ENCODE results near the gene FHL2.
A peak's percentile ranks its signal among the peaks of the same experiment; 100 is the strongest.

The FHL2 gene

DNA sequence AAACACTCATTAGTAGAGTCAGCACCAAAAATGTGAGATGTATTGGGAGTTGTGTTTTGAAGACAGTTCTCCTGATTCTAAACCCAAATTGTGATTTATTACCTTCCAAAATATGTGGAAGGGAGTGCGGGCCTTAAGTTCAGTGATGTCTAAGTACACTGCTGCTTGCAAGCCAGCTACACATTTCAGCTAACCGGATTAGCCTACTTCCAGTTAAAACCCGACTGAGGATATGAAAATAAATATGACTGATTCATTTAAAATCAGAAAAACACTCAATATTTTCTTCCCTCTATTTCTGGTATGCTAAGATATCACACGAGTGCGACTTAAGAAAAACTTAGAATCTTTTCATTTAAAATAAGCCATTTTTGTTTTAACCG lies 907 bp downstream of the FHL2 start:
- DNase-seq (ENCODE audit: low spot score) (no peak), FAIRE-seq (no peak)

GRCh38 chr2:105397025-105397722 lies 1.7 kb downstream of the FHL2 start:
- DNase-seq (ENCODE audit: low spot score) = peak; percentile 52
- no peak for FAIRE-seq

DNA sequence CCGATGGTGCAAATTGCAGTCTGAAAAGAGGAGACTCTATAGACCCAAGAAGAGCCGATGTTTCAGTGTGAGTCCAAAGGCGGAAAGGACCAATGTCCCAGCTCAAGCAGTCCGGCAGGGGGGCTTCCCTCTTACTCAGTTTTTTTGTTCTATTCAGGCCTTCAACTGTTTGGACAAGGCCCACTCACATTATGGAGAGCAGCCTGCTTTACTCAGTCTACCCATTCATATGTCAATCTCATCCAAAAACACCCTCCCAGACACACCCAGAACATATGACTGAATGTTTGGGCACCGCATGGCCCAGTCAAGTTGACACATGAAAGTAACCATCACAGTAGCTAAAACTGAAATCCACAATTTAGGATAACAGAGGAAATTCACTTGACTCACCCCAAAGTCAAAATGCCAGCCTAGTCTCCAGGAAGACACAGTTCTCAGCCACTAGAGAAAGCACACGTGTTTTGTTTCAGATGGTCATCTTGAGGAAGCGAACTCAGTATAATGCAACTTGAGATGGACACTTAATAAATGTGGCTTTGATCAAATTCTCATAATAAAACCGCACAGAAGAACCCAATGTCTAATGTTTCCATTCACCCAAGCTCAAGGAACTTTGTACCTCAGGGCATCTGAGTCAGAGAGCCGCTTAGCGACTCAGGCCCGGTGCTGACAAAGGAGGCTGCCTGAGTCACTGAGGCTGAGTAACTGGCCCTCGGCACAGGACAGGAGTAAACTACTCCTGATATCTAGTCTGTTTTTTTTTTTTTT lies 2.4 kb downstream of the FHL2 start:
- peak; percentile 17 for FAIRE-seq
- peak; percentile 85 for DNase-seq (ENCODE audit: low spot score)

- no peak for DNase-seq (ENCODE audit: low spot score)
Observed at GRCh38 chr2:105395691-105396090, 3.2 kb downstream of the FHL2 start.

DNA sequence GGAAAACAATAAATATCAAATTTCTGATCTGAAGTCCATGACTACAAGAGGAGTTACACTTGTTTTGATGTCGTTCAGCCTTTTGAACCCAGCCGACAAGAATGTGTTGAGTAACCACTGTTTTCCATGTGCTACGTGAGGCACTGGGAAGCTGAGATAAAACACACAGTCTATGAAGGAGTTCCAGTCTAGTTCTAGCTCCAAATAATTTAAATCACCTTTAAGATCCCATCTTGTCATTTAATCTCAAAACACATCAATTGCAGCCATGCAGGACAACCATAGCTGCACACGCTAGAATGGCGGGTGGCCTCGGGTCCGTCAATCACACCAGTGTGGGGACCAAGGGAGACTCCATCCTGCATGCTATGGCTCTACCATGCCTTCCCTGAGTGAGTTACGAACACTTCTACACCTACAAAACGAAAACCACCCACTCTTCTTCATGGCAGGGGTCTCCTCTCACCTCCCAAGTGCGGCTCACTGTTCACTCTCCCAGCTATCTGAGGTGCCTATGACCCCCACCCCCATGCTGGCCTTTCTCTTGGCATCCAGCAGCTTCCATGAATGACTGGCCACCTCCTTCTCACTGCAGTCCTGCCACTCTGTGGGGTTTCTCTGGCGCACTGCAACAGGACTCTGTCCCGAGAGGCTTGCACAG lies 3.8 kb downstream of the FHL2 start:
- no peak for DNase-seq (ENCODE audit: low spot score)
- no peak for FAIRE-seq

More at GRCh38 chr2:105395691-105396090, 3.2 kb downstream of the FHL2 start:
- no peak for FAIRE-seq

DNA sequence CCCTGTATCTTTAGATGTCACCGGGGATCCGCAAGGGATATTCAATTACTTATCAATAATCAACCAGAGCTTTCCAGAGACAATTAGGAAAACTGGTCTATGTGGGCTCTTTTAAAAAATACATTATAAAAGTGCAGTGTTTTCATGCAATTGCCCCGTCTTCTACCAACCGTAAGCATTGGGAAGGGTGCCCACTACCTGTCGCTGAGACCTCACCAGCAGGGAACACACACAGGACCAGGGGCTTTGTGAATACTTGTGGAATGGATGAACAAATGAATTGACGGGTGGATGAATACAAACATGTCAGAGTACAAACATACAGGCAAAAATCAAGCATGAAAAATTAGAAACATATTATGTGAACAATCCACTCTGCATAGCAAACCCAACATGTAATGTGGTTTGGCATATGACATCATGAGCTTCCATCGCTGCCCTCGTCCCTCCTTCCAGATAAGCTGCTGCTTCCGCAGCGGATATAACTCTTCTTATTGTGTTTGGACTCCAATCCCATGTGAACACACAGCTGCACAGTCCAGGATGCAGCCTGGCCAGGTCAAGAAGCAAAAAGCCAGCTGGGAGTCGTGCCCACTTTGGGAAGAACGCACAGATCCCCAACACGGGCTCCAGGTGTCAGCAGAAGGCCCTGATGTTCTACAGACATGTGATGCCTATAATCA lies 5.3 kb downstream of the FHL2 start:
- FAIRE-seq (no peak), DNase-seq (ENCODE audit: low spot score) (no peak)

GRCh38 chr2:105391763-105392662 lies 6.8 kb downstream of the FHL2 start:
- no peak for FAIRE-seq
- no peak for DNase-seq (ENCODE audit: low spot score)

- FAIRE-seq (no peak), DNase-seq (ENCODE audit: low spot score) (no peak)
Observed at GRCh38 chr2:105391058-105391627, 7.7 kb downstream of the FHL2 start.

DNA sequence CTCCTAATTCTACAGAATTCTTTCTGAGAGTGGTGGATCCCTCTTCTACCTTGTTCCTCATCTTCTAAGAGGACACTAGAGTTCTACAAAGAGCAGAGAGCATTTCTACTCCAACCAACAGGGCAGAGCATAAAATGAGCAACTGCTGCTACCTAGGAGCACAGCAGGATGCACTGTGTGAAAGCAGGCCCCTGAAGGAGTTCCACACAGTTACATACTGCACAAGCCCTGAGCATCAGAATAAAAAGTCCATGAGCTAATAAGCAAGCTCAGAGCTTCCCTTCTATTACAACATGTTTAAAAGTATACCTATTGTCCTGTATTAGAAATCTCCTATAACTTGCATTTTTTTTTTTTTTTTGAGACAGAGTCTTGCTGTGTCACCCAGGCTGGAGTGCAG lies 8.4 kb downstream of the FHL2 start:
- FAIRE-seq (no peak), DNase-seq (ENCODE audit: low spot score) (no peak)

DNA sequence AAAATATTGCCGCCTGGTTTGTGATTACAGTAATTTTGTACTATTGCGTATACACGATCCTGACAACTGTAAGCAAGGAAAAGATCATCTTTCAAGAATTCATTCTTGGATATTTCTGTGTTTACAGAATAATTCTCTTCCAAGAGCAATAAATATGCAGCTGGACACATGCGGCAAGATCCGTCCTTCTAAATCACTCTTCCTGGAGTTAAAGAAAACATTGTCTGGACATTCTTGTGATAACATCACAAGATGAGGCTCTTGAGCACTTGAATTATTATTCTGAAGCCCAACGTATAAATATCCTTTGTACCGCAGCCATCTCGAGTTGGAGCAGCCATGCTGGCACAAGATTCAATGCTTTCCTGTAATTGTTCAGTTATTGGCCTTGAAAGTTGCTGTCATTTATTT lies 9.9 kb downstream of the FHL2 start:
- DNase-seq (ENCODE audit: low spot score) = no peak
- no peak for FAIRE-seq

DNA sequence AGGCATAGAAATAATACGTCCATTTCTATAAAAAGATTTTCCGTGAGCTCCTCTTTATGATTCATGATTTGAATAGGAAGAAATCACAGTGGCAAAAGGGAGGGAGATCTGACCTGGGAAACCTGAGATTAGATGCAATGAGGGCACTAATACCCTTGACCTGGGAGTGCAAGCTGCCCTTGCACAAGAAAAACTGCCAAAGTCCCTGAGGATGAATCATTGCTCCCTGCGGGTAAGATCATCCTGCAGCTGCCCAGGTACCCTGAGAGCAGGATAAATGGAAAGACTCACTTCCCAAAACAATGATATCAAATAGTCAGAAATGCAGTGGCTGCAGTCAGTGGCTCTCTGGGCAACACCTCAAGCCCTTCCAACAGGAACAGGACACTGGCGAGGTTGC lies 11.6 kb downstream of the FHL2 start:
- FAIRE-seq = no peak
- DNase-seq (ENCODE audit: low spot score) = no peak

GRCh38 chr2:105385731-105386540 lies 12.9 kb downstream of the FHL2 start:
- DNase-seq (ENCODE audit: low spot score) (no peak), FAIRE-seq (no peak)

GRCh38 chr2:105384861-105385260 lies 14.0 kb downstream of the FHL2 start:
- no peak for FAIRE-seq
- no peak for DNase-seq (ENCODE audit: low spot score)

DNA sequence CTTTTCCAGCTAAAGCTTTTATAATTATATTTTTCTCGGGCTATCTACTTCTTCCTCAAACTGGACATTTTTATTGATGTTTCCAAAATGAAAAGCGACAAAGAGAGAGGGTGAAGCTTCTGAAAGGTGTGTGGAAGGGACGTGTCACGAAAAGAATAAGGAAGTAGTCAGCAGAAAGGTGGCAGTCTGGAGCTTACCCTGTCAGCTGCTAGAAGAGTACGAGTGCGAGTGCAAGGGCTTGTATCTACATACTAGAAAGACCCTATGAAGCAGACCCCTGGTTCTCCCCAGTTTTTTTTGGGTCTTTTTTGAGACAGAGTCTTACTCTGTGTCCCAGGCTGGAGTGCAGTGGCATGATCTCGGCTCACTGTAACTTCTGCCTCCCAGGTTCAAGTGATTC lies 14.6 kb downstream of the FHL2 start:
- FAIRE-seq = no peak
- no peak for DNase-seq (ENCODE audit: low spot score)

DNA sequence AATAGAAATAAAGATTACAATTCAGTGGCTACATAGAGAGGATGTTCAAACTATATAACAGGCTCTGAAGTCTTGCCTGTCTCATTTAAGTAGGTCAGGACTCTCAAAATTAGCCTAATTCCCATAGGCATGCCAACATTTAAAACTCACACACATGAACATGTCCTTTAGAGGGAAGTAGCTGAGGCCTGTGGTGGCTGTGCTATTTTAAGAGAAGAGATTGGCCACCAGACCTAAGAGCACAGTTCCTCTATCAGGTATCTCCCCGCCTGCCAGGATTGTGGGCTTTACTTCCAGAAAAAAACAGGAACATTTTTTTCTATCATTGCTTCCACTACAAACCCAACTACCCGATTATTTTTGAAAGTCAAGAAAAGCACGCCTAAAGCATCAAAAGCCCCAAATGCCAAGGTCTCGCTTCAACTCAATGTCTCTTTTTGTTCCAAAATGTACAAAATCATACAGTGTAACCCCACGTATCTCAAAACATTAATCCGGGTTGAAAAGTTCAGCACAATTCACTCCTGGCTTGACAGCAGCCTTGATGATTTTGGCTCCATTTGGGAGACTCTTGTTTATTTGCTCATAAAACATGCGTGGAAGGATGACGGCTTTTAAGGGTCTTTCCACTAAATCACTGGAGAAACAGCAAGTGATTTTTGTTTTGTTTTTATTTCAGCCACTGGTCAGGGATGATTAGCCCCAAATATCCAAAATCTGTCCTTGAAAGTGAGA lies 15.3 kb downstream of the FHL2 start:
- DNase-seq (ENCODE audit: low spot score) = no peak
- FAIRE-seq = no peak

GRCh38 chr2:105382177-105382576 lies 16.7 kb downstream of the FHL2 start:
- DNase-seq (ENCODE audit: low spot score) (no peak), FAIRE-seq (no peak)

- FAIRE-seq (no peak), DNase-seq (ENCODE audit: low spot score) (no peak)
Observed at GRCh38 chr2:105381101-105381668, 17.7 kb downstream of the FHL2 start.

- DNase-seq (ENCODE audit: low spot score) (no peak), FAIRE-seq (no peak)
Observed at GRCh38 chr2:105380432-105381100, 18.3 kb downstream of the FHL2 start.
